ENCODE results near the gene SLF2. TPM values are rescaled to one million over a fixed set of nuclear protein-coding genes. Genes with fewer than 3 reads are reported as not detected.

SLF2 gene
- total RNA-seq, 1 experiment from 2014 or later, result 23.1 TPM

GRCh38 chr10:100969187-100970075, 56.7 kb downstream of the SLF2 start, which contains the start of gene SEMA4G:
Gene SEMA4G, plus strand, starts transcription at chr10:100969504. Its CDS starts 3,409 bp downstream, at chr10:100972913.
- no peak within 1 kb of the TSS for H3K9ac ChIP-seq (ENCODE audit: extremely low read depth, insufficient read length, low read length)
- WGBS (ENCODE audit: extremely low coverage, insufficient read length, low lambda C conversion rate), result no CpG with 5 or more reads among the region's 70 CpGs
- H3K27me3 ChIP-seq (ENCODE audit: insufficient read depth, low read length), result no peaks in the 10 kb centered on the region

More at GRCh38 chr10:100969187-100970075, 56.7 kb downstream of the SLF2 start, which contains the start of gene SEMA4G:
- Mint-ChIP-seq H3K4me1 (peaks cover 32 to 34% of the 10 kb centered on the region in 2 experiments), H3K4me3 (peak within 1 kb of the TSS; percentile 66 to 84), H3K27ac (no peak within 1 kb of the TSS), H3K9me3 (no peaks in the 10 kb centered on the region; a peak in 1 of 5 replicates), H3K36me3 (ENCODE audit: insufficient read depth in 1 of 3, low read depth in 3 of 3) (peaks cover 0 to 2% (median 0%) of the 10 kb centered on the region in 3 experiments; a peak in 2 of 7 replicates), H3K27me3 (ENCODE audit: low read depth) (peaks cover 7% of the 10 kb centered on the region)
- Histone ChIP-seq H3K27ac (ENCODE audit: insufficient read length, low read depth, low read length) (no peak within 1 kb of the TSS), H4K5ac (ENCODE audit: insufficient read length, low read depth, low read length) (no peak within 1 kb of the TSS), H3K79me1 (ENCODE audit: insufficient read depth, low read depth, low read length, poor library complexity, severe bottlenecking) (no peaks in the 10 kb centered on the region), H2BK20ac (ENCODE audit: low read depth, low read length, poor library complexity, severe bottlenecking) (no peak within 1 kb of the TSS), H3K23me2 (ENCODE audit: insufficient read length, low read depth, low read length, poor library complexity, severe bottlenecking) (peaks cover 12% of the 10 kb centered on the region), H2BK5ac (ENCODE audit: insufficient read length, low read length) (no peak within 1 kb of the TSS), H4K91ac (ENCODE audit: insufficient read length, low read depth, low read length) (no peak within 1 kb of the TSS), H2AK5ac (ENCODE audit: insufficient read length, low read length) (no peak within 1 kb of the TSS), H2AFZ (ENCODE audit: low read length) (no peak within 1 kb of the TSS), H2BK120ac (ENCODE audit: low read depth, low read length, poor library complexity, severe bottlenecking) (no peak within 1 kb of the TSS), H3K4me2 (ENCODE audit: insufficient read depth, insufficient read length, low read length) (peak within 1 kb of the TSS; percentile 95), H3T11ph (ENCODE audit: low read length) (no peak within 1 kb of the TSS), H2BK12ac (ENCODE audit: insufficient read length, low read depth, low read length) (no peak within 1 kb of the TSS), H3K56ac (ENCODE audit: insufficient read length, low read depth, low read length) (no peak within 1 kb of the TSS), H3K79me2 (ENCODE audit: insufficient read depth, low read length) (no peaks in the 10 kb centered on the region), H3K9me3 (ENCODE audit: control insufficient read depth, low read depth, low read length) (no peaks in the 10 kb centered on the region), H3K18ac (ENCODE audit: insufficient read length, low read depth, low read length) (no peak within 1 kb of the TSS), H3K14ac (ENCODE audit: insufficient read depth, low read length) (peak within 1 kb of the TSS; percentile 26; the same call in 1 of the 2 replicates), H3K4me1 (ENCODE audit: insufficient read depth, low read length) (no peaks in the 10 kb centered on the region), H3K23ac (ENCODE audit: insufficient read length, low read depth, low read length) (no peak within 1 kb of the TSS), H4K8ac (replicated peaks; ENCODE audit: insufficient read length, low read depth, low read length) (no peak within 1 kb of the TSS), H2BK15ac (ENCODE audit: low read depth, low read length) (no peak within 1 kb of the TSS), H4K20me1 (ENCODE audit: control insufficient read depth, insufficient read depth, insufficient read length) (no peaks in the 10 kb centered on the region), H3K4ac (ENCODE audit: low read depth, low read length) (no peak within 1 kb of the TSS)
- peak; percentile 84 for DNase-seq
- TF ChIP-seq CTCF (conservative IDR thresholded peaks at IDR 0.05), result peak; percentile 84

Measured in H9 (cell line).